Fibroblast of pulmonary artery (primary cell): Measurements from ENCODE around the gene XRCC3.

Source experiments
- DNase-seq: peaks from one replicate; pipeline ENCODE4 v3.0.0-alpha.2; 2010; ENCODE audit warnings: low read depth
- H3K4me3 ChIP-seq: replicated peaks from 2 replicates; pipeline ENCODE4 v1.5.1; 2011; ENCODE audit warnings: low read depth, mild to moderate bottlenecking, control low read depth, low read length, moderate library complexity
- TF ChIP-seq, protein P1 (sequence below): IDR thresholded peaks from 2 replicates; pipeline ENCODE4 v1.5.1; 2011; ENCODE audit warnings: mild to moderate bottlenecking, control low read depth, low read length, inconsistent platforms; ENCODE audit errors: missing control alignments

XRCC3 gene

DNA sequence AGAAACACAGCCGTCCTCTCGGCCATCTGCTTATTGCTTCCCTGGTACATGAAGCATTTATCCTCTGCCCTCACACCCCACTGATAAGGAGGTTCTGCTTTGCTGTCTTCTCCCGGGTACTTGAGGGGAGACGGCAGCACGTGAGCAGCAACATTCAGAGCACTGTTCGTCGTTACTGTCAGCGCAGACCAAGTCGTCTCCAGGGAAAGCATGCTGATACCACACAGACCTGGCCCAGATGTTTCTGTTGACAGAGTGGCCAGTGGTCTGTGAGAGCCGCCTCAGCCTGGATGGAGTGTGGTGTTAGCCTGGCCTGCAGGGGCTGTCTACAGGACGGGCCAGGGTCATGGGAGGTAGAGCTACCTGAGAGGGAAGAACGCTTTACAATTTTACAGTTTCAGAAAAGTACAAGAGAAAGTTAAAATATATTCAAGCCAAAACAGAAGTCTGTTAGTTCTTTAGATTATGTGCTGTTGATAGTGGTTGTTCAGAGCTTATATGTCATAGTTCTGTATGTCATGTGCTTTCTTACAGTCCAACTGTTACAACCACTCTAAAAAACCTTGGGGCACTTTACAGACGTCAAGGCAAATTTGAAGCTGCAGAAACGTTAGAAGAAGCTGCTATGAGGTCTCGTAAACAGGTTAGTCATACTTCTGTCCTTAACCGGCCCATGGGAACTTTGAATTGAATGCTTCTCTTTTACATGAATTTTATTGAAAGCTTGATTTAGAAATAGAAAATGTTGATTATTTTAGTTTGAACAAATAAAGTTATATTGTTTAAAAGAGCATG, 38.2 kb downstream of the XRCC3 start:
- H3K4me3 ChIP-seq, result no peak overlapping the region
- DNase-seq, result no peak
- TF ChIP-seq, protein P1, sequence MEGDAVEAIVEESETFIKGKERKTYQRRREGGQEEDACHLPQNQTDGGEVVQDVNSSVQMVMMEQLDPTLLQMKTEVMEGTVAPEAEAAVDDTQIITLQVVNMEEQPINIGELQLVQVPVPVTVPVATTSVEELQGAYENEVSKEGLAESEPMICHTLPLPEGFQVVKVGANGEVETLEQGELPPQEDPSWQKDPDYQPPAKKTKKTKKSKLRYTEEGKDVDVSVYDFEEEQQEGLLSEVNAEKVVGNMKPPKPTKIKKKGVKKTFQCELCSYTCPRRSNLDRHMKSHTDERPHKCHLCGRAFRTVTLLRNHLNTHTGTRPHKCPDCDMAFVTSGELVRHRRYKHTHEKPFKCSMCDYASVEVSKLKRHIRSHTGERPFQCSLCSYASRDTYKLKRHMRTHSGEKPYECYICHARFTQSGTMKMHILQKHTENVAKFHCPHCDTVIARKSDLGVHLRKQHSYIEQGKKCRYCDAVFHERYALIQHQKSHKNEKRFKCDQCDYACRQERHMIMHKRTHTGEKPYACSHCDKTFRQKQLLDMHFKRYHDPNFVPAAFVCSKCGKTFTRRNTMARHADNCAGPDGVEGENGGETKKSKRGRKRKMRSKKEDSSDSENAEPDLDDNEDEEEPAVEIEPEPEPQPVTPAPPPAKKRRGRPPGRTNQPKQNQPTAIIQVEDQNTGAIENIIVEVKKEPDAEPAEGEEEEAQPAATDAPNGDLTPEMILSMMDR, result no peak

DNA sequence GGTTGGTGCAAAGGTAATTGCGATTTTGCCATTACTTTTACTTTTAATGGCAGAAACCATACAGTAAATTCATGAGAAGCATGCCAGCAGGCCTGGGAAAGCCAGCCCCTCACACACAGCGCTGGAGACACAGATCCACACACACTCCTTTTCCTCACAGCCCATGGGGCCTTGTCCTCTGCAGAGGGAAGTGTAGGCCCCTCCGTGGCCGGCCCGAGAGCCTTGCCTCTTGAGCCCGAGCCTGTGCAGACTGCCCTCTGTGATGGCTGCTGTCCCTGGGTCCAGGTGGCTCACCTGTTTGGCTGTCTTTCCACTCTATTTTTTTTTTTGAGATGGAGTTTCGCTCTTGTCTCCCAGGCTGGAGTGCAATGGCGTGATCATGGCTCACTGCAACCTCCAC, 39.3 kb downstream of the XRCC3 start:
- DNase-seq, result no peak
- TF ChIP-seq, protein P1, result no peak
- no peak overlapping the region for H3K4me3 ChIP-seq

DNA sequence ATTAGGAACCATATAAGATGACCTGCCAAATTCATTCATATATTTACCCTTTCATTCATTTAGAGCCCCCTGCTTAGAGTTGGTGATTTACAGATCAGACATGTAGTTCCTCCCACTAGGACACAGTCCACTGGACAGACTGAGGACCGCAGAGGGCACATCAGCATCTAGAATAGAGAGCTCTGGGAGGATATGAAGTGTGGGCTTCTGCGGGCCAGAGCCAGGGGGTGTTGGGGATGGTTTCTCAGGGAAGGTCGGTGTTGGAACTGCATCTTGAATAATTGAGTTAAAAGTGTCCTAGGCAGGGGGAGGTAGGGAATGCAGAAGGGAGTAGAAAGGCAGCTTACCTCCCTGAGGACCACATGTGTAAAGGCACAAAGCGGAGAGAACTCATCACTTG, 43.3 kb downstream of the XRCC3 start:
- DNase-seq, result no peak
- TF ChIP-seq, protein P1, result no peak
- H3K4me3 ChIP-seq, result no peak overlapping the region

DNA sequence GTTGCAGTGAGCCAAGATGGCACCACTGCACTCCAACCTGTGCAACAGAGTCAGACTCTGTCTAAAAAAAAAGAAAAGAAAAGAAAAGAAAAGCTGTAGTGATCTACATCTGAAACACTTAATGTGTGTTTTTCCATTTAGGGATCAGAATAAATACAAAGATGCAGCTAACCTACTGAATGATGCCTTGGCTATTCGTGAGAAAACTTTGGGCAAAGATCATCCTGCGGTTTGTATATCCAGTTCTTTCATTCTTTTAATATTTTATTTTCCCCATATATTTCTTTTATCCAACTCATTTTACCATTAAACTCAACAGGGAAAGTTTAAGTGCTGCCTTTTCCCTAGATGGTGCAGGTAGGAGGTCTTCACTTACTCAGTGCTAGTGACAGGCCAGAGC, 45.9 kb downstream of the XRCC3 start:
- TF ChIP-seq, protein P1, result no peak
- H3K4me3 ChIP-seq, result no peak overlapping the region
- DNase-seq, result no peak

DNA sequence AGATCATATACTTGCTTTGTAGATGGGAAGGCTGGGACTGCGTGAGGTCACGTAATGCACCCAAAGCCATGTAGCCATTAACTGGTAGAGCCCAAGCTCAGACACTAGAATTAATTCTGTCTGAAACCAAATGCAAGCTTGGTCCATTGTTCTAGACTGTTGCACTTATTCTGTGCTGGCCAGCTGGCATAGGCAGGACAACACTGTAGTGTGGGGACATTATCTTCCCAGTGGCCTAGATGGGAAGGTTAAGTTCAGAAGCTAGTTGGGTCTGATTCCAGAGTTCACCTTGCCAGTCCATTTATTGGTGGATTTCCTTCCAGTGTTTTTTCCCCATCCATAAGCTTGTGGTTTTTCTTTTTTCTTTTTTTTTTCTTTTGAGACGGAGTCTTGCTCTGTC, 47.1 kb downstream of the XRCC3 start:
- no peak overlapping the region for H3K4me3 ChIP-seq
- TF ChIP-seq, protein P1, result no peak
- no peak for DNase-seq

DNA sequence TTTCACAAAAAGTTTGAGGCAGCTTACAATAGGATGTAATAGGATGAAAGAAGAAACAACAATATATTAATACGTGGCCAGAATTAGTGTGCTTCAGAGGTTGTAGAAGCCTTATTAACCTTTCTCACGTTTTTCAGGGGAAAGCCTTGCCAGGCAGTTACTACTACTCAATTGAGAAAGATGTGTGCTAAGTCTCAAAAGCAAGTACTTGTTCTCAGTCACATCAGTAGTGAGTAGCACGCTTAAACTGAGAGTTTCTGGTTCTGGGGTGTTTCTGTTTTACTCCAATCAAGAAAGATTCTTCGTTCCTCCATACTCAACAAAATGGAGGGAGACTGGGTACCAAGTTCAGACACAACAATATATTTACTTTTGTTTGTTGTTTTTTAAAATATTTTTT, 47.6 kb downstream of the XRCC3 start:
- no peak overlapping the region for H3K4me3 ChIP-seq
- DNase-seq, result no peak
- TF ChIP-seq, protein P1, result no peak

DNA sequence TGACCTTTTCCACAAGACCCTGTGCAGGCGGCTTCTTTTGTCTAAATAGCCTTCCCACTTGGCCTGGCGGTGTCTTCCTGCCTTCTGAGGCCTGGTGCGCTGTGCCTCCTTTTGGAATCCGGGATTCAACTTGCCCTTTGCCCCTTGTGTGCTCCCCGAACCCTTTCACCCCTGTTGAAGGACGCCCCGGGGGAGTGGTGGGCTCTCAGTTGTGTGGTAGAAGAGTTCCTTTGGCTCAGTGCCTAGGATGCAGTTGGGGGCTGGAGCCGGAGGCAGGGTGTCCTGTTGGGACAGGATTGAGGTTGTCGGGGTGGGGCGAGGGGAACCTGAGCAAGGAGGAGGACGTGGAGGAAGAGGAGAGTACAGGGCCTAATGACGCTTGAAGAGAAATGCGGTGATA, 51.7 kb downstream of the XRCC3 start:
- TF ChIP-seq, protein P1, result no peak
- DNase-seq, result no peak
- no peak overlapping the region for H3K4me3 ChIP-seq
